ENCODE data around the gene CLUH.
A peak's percentile ranks its signal among the peaks of the same experiment; 100 is the strongest.

DNA sequence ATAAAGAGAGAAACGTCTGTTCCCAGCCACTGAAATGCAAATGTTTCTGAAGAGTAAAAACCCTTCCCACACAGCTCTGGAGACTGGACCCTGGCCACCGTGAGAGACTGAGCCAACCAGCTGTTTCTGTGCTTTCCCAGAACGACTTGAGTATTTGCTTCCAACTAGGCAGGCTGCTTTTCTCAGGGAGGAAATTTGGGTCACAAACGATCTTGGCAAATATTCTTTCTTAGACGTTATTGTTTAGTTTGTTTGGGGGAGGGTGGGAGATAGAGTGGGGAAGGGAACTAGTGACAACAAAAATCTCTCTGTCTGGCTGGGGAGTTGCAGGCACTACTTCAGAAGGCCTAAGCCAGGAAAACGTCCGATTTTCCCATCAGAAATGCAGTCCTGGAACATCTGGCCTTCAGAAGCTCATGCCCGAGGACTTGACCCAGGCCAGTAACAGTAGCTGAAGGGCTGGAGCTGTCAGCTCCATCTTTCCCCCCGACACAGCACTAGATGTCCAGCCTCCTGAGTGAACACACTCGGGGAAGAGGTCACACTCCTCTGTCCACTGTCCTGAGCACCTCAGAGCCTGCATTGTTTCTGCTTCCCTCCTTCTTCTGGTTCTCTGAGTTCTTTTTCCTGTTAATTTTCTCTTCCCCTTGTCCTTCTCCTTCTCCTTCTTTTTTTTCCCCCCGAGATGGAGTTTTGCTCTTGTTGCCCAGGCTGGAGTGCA is 33.9 kb upstream of the CLUH start:
- TF ChIP-seq POLR2AphosphoS5 (IDR thresholded peaks at IDR 0.05; ENCODE audit: low read depth, low read length) = no peak
- no peak for TF ChIP-seq EP300 (IDR thresholded peaks at IDR 0.05; ENCODE audit: borderline replicate concordance in 1 of 2, low read depth in 1 of 2, low read length in 1 of 2)
- no peak for TF ChIP-seq CTCF (IDR thresholded peaks at IDR 0.05)
- TF ChIP-seq, protein P1, sequence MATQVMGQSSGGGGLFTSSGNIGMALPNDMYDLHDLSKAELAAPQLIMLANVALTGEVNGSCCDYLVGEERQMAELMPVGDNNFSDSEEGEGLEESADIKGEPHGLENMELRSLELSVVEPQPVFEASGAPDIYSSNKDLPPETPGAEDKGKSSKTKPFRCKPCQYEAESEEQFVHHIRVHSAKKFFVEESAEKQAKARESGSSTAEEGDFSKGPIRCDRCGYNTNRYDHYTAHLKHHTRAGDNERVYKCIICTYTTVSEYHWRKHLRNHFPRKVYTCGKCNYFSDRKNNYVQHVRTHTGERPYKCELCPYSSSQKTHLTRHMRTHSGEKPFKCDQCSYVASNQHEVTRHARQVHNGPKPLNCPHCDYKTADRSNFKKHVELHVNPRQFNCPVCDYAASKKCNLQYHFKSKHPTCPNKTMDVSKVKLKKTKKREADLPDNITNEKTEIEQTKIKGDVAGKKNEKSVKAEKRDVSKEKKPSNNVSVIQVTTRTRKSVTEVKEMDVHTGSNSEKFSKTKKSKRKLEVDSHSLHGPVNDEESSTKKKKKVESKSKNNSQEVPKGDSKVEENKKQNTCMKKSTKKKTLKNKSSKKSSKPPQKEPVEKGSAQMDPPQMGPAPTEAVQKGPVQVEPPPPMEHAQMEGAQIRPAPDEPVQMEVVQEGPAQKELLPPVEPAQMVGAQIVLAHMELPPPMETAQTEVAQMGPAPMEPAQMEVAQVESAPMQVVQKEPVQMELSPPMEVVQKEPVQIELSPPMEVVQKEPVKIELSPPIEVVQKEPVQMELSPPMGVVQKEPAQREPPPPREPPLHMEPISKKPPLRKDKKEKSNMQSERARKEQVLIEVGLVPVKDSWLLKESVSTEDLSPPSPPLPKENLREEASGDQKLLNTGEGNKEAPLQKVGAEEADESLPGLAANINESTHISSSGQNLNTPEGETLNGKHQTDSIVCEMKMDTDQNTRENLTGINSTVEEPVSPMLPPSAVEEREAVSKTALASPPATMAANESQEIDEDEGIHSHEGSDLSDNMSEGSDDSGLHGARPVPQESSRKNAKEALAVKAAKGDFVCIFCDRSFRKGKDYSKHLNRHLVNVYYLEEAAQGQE (IDR thresholded peaks at IDR 0.05; ENCODE audit: low read depth, low read length) = peak; percentile 53; the same call in 1 of the 2 replicates
- TF ChIP-seq YY1 (IDR thresholded peaks at IDR 0.05; ENCODE audit: low read depth) = no peak
- TF ChIP-seq TCF12 (IDR thresholded peaks at IDR 0.05) = no peak
- TF ChIP-seq EZH2phosphoT487 (IDR thresholded peaks at IDR 0.05; ENCODE audit: borderline replicate concordance, low read depth) = no peak
- TF ChIP-seq, protein P2, sequence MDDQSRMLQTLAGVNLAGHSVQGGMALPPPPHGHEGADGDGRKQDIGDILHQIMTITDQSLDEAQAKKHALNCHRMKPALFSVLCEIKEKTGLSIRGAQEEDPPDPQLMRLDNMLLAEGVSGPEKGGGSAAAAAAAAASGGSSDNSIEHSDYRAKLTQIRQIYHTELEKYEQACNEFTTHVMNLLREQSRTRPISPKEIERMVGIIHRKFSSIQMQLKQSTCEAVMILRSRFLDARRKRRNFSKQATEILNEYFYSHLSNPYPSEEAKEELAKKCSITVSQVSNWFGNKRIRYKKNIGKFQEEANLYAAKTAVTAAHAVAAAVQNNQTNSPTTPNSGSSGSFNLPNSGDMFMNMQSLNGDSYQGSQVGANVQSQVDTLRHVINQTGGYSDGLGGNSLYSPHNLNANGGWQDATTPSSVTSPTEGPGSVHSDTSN (IDR thresholded peaks at IDR 0.05) = no peak
- no peak for TF ChIP-seq GATA2 (CRISPR knock-in tag; IDR thresholded peaks at IDR 0.05)
- TF ChIP-seq ELF1 (IDR thresholded peaks at IDR 0.05) = no peak
- no peak for TF ChIP-seq MAX (IDR thresholded peaks at IDR 0.05; ENCODE audit: low read depth)
- TF ChIP-seq SMC3 (IDR thresholded peaks at IDR 0.05; ENCODE audit: low read depth, low read length) = no peak
- TF ChIP-seq MXI1 (IDR thresholded peaks at IDR 0.05; ENCODE audit: low read depth, low read length) = no peak

Measured in SK-N-SH (cell line).